Thoracic aorta (tissue), 2 donors: ENCODE measurements around the gene NOS3. TPM values are rescaled to one million over a fixed set of nuclear protein-coding genes. Genes with fewer than 3 reads are reported as not detected.

Source experiments
- ATAC-seq: fragments of 150-250 bp; one replicate; pipeline ENCODE4 v1.8.0; 2017; ENCODE audit warnings: low read depth; ENCODE audit not compliant: insufficient number of reproducible peaks, low FRiP score
- DNase-seq: peaks from one replicate; pipeline ENCODE4 v3.0.0-alpha.2; 2020; ENCODE audit warnings: low spot score
- H3K27ac ChIP-seq, 2 donors: fragments of 200-600 bp; sonication (generic); 1 replicate in 1 of 2; 2 replicates in 1 of 2; pipeline ENCODE4 v1.5.1; 2016; ENCODE audit warnings: mild to moderate bottlenecking in 2 of 2, moderate library complexity in 2 of 2
- H3K27me3 ChIP-seq: fragments of 200-600 bp; sonication (generic); replicated peaks from 2 replicates; pipeline ENCODE4 v1.6.0; 2016; ENCODE audit warnings: mild to moderate bottlenecking; ENCODE audit not compliant: insufficient read depth
- H3K36me3 ChIP-seq: fragments of 200-600 bp; sonication (generic); one replicate; pipeline ENCODE4 v1.5.1; 2016
- H3K4me1 ChIP-seq, 2 donors: fragments of 200-600 bp; sonication (generic); 1 replicate in 1 of 2; 2 replicates in 1 of 2; pipeline versions ENCODE4 v1.5.1 to v1.6.0; 2016; ENCODE audit warnings: low read depth in 2 of 2, mild to moderate bottlenecking in 1 of 2; ENCODE audit not compliant: control insufficient read depth in 1 of 2
- H3K4me3 ChIP-seq: fragments of 200-600 bp; sonication (generic); 2 replicates; pipeline ENCODE4 v1.5.1; 2016; ENCODE audit warnings: mild to moderate bottlenecking
- H3K9me3 ChIP-seq: fragments of 200-600 bp; sonication (generic); 2 replicates; pipeline ENCODE4 v1.5.1; 2016
- CTCF ChIP-seq: fragments of 200-600 bp; sonication (generic); IDR thresholded peaks from one replicate; pipeline ENCODE4 v1.5.1; 2019; ENCODE audit warnings: antibody characterized with exemption
- total RNA-seq, 2 donors: library from RNA; depleted of rRNA; stranded (reverse); fragments of >200 nt; gene quantifications; one replicate each; pipeline versions ENCODE4 v1.1.0 to v1.2.3, GENCODE V29; 2016

The NOS3 gene
- total RNA-seq, 2 donors from 2014 or later = 8.4 to 18.6 TPM

- no peak for DNase-seq
- H3K27me3 ChIP-seq = no peaks in the 10 kb centered on the region
- H3K4me1 ChIP-seq = no peaks in the 10 kb centered on the region
- H3K36me3 ChIP-seq = no peaks in the 10 kb centered on the region
- H3K9me3 ChIP-seq = no peaks in the 10 kb centered on the region
- TF ChIP-seq CTCF = no peak
- no peak for ATAC-seq
- H3K4me3 ChIP-seq = no peak overlapping the region
- H3K27ac ChIP-seq = no peak overlapping the region
These were observed 22.6 kb upstream of the NOS3 start for GRCh38 chr7:150968056-150968733.

DNA sequence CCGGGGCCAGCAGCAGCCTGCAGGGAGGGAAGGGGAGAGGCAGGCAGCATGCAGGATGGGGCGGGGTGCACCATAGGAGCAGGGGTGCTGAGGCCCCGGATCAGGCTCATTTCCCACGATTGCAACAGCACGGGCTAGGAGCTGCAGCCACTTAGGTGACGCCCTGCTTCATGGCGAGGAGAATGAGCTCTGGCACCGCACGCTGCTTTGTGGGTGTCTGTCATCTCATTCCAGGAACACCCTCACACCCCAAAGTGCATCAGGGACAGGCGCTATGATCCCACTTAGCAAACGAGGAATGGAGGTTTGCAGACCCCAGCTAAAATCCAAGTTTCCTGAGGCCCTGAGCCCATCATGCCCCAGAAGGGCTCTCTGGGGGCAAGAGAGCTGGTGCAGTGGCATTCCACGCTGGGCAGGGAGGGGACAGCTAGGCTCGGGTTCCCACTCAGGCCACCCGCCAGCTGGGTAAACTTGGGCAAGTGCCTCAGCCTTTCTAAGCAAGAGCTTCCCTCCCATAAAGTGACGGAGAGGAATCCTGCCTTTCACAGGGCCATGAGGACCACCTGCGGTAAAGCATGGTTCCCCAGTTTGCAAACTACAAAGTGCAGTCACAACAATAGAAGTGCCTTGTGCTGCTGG lies 22.0 kb upstream of the NOS3 start:
- H3K4me1 ChIP-seq = no peaks in the 10 kb centered on the region
- H3K9me3 ChIP-seq = no peaks in the 10 kb centered on the region
- TF ChIP-seq CTCF = no peak
- H3K4me3 ChIP-seq = no peak overlapping the region
- no peak for ATAC-seq
- DNase-seq = no peak
- no peaks in the 10 kb centered on the region for H3K27me3 ChIP-seq
- H3K27ac ChIP-seq = no peak overlapping the region
- no peaks in the 10 kb centered on the region for H3K36me3 ChIP-seq

DNA sequence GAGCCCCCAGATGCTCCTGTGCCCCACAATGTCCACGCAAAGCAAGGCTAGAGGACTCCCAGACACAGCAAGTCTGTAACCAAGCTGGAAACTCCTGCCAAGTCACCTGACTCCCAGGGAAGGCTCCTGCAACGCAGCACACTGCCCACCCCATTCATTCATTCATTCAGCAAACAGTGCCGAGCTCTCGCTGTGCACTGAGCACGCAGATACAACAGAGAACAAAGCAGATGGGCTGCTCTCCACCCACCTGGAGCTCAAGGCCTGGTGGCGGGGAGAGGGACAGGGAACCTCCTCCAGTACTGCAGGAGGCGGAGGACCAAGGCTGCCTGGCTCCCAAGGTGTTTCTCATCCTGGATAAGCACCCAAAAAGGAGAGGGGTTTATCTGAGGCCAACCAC lies 21.3 kb upstream of the NOS3 start:
- H3K4me1 ChIP-seq = peaks cover 1 to 3% of the 10 kb centered on the region in 2 donors
- no peaks in the 10 kb centered on the region for H3K36me3 ChIP-seq
- no peak for TF ChIP-seq CTCF
- no peak overlapping the region for H3K27ac ChIP-seq
- H3K4me3 ChIP-seq = no peak overlapping the region
- no peaks in the 10 kb centered on the region for H3K9me3 ChIP-seq
- no peak for ATAC-seq
- no peak for DNase-seq
- no peaks in the 10 kb centered on the region for H3K27me3 ChIP-seq

GRCh38 chr7:150970424-150970823 lies 20.4 kb upstream of the NOS3 start:
- Histone ChIP-seq H3K9me3 (no peaks in the 10 kb centered on the region), H3K27me3 (no peaks in the 10 kb centered on the region), H3K36me3 (no peaks in the 10 kb centered on the region), H3K4me3 (no peak overlapping the region), H3K27ac (no peak overlapping the region), H3K4me1 (peaks cover 3 to 11% of the 10 kb centered on the region in 2 donors)
- ATAC-seq (no peak), DNase-seq (no peak)
- TF ChIP-seq CTCF = no peak

GRCh38 chr7:150971242-150972022 lies 19.4 kb upstream of the NOS3 start:
- no peak for TF ChIP-seq CTCF
- Histone ChIP-seq H3K9me3 (no peaks in the 10 kb centered on the region), H3K27me3 (no peaks in the 10 kb centered on the region), H3K4me1 (peaks cover 3 to 11% of the 10 kb centered on the region in 2 donors), H3K27ac (no peak overlapping the region), H3K4me3 (no peak overlapping the region), H3K36me3 (no peaks in the 10 kb centered on the region)
- DNase-seq (no peak), ATAC-seq (no peak)
